Endothelial cell (in vitro differentiated cells): ENCODE results near the gene CDYL. TPM values are rescaled to one million over a fixed set of nuclear protein-coding genes. Genes with fewer than 3 reads are reported as not detected.
"Not testable (repeated sequence)": the region's sequence is repeated elsewhere in the genome, so short reads cannot be mapped to it uniquely, and the experiment has no call there.

Source experiments
- DNase-seq: peaks from one replicate; pipeline ENCODE4 v3.0.0; 2021; ENCODE audit warnings: low spot score
- H3K27ac Mint-ChIP-seq: one replicate; pipeline ENCODE4 v1.8.0; 2021; ENCODE audit warnings: mixed read lengths, inconsistent platforms; ENCODE audit not compliant: unreplicated experiment
- H3K27me3 Mint-ChIP-seq: one replicate; pipeline ENCODE4 v1.8.0; 2021; ENCODE audit warnings: mild to moderate bottlenecking, moderate library complexity, mixed read lengths, inconsistent platforms; ENCODE audit not compliant: unreplicated experiment
- H3K36me3 Mint-ChIP-seq: one replicate; pipeline ENCODE4 v1.8.0; 2021; ENCODE audit warnings: mild to moderate bottlenecking, low read depth, mixed read lengths, inconsistent platforms; ENCODE audit not compliant: unreplicated experiment
- H3K4me1 Mint-ChIP-seq: one replicate; pipeline ENCODE4 v1.8.0; 2021; ENCODE audit warnings: mild to moderate bottlenecking, mixed read lengths, inconsistent platforms; ENCODE audit not compliant: unreplicated experiment
- H3K4me3 Mint-ChIP-seq: one replicate; pipeline ENCODE4 v1.8.0; 2021; ENCODE audit warnings: mild to moderate bottlenecking, mixed read lengths, inconsistent platforms; ENCODE audit not compliant: unreplicated experiment
- H3K9me3 Mint-ChIP-seq: one replicate; pipeline ENCODE4 v1.8.0; 2021; ENCODE audit warnings: mixed read lengths, inconsistent platforms; ENCODE audit not compliant: unreplicated experiment
- CTCF ChIP-seq: fragments of 200-600 bp; sonication (generic); IDR thresholded peaks from one replicate; pipeline ENCODE4 v1.5.0; 2021; ENCODE audit warnings: antibody characterized with exemption; ENCODE audit not compliant: unreplicated experiment
- total RNA-seq: library from RNA; stranded (reverse); fragmentation: NEBNext Ultra II Directional; extraction: Animal tissue kit (Norgen Biotek cat#: 25700); gene quantifications from one replicate; pipeline ENCODE4 v1.2.1, GENCODE V29; 2021; ENCODE audit not compliant: unreplicated experiment

Gene CDYL
- total RNA-seq, 1 donor from 2014 or later, result 66.7 TPM

- H3K36me3 Mint-ChIP-seq, result peaks cover 8% of the 10 kb centered on the region
- H3K27me3 Mint-ChIP-seq, result no peaks in the 10 kb centered on the region
- no peak overlapping the region for H3K4me3 Mint-ChIP-seq
- no peak for TF ChIP-seq CTCF
- no peak overlapping the region for H3K27ac Mint-ChIP-seq
- no peaks in the 10 kb centered on the region for H3K9me3 Mint-ChIP-seq
- no peak for DNase-seq
- H3K4me1 Mint-ChIP-seq, result no peaks in the 10 kb centered on the region
These were observed 74.8 kb downstream of the CDYL start for GRCh38 chr6:4851035-4851434.

GRCh38 chr6:4852186-4852585, 76.0 kb downstream of the CDYL start:
- H3K27ac Mint-ChIP-seq, result peak overlapping the region; percentile 49
- H3K9me3 Mint-ChIP-seq, H3K27me3 Mint-ChIP-seq, H3K36me3 Mint-ChIP-seq, H3K4me3 Mint-ChIP-seq, DNase-seq, H3K4me1 Mint-ChIP-seq: not testable (repeated sequence)

- Mint-ChIP-seq H3K27me3 (peaks cover 5% of the 10 kb centered on the region), H3K36me3 (peaks cover 8% of the 10 kb centered on the region), H3K9me3 (no peaks in the 10 kb centered on the region), H3K27ac (no peak overlapping the region), H3K4me3 (no peak overlapping the region), H3K4me1 (no peaks in the 10 kb centered on the region)
- no peak for DNase-seq
- TF ChIP-seq CTCF, result no peak
These were observed 76.7 kb downstream of the CDYL start for GRCh38 chr6:4852938-4853337.

GRCh38 chr6:4853349-4853748, 77.1 kb downstream of the CDYL start:
- no peak for TF ChIP-seq CTCF
- H3K36me3 Mint-ChIP-seq, result peaks cover 8% of the 10 kb centered on the region
- no peak for DNase-seq
- no peak overlapping the region for H3K4me3 Mint-ChIP-seq
- no peak overlapping the region for H3K27ac Mint-ChIP-seq
- peaks cover 5% of the 10 kb centered on the region for H3K27me3 Mint-ChIP-seq
- no peaks in the 10 kb centered on the region for H3K9me3 Mint-ChIP-seq
- no peaks in the 10 kb centered on the region for H3K4me1 Mint-ChIP-seq

GRCh38 chr6:4853782-4854511, 77.7 kb downstream of the CDYL start:
- no peak for TF ChIP-seq CTCF
- no peaks in the 10 kb centered on the region for H3K9me3 Mint-ChIP-seq
- H3K27me3 Mint-ChIP-seq, result peaks cover 5% of the 10 kb centered on the region
- H3K4me1 Mint-ChIP-seq, result no peaks in the 10 kb centered on the region
- H3K36me3 Mint-ChIP-seq, result peaks cover 8% of the 10 kb centered on the region
- no peak for DNase-seq
- no peak overlapping the region for H3K4me3 Mint-ChIP-seq
- H3K27ac Mint-ChIP-seq, result no peak overlapping the region
